ENCODE data around the gene TPCN2.

TPCN2 gene

DNA sequence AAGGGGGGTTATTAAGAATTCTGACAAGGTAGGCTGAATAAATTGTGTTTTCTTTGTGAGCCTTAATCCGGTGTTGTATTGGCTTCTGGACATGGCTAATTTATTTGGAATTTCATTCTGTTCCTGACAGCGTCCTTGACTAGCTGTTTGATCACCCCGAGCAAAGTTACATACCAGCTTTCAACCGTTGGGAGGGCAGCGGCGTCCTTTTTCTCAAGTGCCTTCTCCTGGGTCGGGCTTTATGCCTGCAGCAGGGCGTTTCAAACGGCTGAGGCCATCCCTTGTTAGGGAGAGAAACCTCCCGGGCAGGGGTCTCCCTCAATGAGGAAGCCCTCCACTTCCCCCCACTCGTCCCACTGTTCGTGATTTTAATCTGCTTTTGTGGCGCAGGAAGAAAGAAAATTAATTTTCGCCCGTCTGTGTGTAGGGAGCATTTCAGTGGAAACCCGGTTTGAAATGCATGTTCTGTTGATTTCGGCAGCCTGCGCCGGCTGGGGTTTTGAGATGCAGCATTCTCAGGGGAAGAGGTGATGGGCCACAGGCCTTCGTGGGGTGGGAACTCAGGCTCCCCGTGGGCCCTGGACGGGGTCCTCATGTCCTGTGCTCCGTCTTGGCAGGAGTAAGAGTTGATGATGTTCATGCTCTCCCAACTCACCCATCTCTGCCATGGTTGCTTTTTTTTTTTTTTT, 104.1 kb downstream of the TPCN2 start:
- Histone ChIP-seq H3K4me3 (ENCODE audit: low read depth in 1 of 2, low read length in 1 of 2) (no peak overlapping the region), H3K27me3 (peaks cover 21% of the 10 kb centered on the region), H3K36me3 (no peaks in the 10 kb centered on the region), H3K27ac (no peak overlapping the region), H3K4me1 (ENCODE audit: control insufficient read depth in 1 of 2, insufficient read depth in 1 of 2, low read depth in 1 of 2, low read length in 1 of 2) (no peaks in the 10 kb centered on the region), H3K9me3 (no peaks in the 10 kb centered on the region)
- TF ChIP-seq, protein P1, sequence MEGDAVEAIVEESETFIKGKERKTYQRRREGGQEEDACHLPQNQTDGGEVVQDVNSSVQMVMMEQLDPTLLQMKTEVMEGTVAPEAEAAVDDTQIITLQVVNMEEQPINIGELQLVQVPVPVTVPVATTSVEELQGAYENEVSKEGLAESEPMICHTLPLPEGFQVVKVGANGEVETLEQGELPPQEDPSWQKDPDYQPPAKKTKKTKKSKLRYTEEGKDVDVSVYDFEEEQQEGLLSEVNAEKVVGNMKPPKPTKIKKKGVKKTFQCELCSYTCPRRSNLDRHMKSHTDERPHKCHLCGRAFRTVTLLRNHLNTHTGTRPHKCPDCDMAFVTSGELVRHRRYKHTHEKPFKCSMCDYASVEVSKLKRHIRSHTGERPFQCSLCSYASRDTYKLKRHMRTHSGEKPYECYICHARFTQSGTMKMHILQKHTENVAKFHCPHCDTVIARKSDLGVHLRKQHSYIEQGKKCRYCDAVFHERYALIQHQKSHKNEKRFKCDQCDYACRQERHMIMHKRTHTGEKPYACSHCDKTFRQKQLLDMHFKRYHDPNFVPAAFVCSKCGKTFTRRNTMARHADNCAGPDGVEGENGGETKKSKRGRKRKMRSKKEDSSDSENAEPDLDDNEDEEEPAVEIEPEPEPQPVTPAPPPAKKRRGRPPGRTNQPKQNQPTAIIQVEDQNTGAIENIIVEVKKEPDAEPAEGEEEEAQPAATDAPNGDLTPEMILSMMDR (IDR thresholded peaks at IDR 0.05) = no peak

DNA sequence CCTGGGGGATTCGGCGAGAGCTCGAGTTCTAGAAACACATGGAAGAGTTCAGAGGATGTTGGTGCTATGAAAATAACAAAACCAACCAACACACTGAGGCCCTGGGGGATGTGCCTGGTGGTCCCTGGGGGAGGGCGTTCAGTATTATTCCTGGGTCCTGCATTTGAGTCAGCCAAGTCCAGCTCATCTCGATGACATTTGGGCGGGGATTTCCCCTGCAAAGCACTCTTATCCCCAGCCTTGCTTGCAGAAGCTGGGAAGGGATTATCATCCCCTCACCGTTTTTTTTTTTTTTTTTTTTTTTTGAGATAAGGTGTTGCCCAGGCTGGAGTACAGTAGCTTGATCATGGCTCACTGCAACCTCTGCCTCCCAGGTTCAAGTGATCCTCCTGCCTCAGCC, 104.9 kb downstream of the TPCN2 start:
- Histone ChIP-seq H3K4me3 (ENCODE audit: low read depth in 1 of 2, low read length in 1 of 2) (no peak overlapping the region), H3K9me3 (no peaks in the 10 kb centered on the region), H3K36me3 (no peaks in the 10 kb centered on the region), H3K4me1 (ENCODE audit: control insufficient read depth in 1 of 2, insufficient read depth in 1 of 2, low read depth in 1 of 2, low read length in 1 of 2) (no peaks in the 10 kb centered on the region), H3K27me3 (peaks cover 26% of the 10 kb centered on the region), H3K27ac (no peak overlapping the region)
- TF ChIP-seq, protein P1 (IDR thresholded peaks at IDR 0.05) = no peak

DNA sequence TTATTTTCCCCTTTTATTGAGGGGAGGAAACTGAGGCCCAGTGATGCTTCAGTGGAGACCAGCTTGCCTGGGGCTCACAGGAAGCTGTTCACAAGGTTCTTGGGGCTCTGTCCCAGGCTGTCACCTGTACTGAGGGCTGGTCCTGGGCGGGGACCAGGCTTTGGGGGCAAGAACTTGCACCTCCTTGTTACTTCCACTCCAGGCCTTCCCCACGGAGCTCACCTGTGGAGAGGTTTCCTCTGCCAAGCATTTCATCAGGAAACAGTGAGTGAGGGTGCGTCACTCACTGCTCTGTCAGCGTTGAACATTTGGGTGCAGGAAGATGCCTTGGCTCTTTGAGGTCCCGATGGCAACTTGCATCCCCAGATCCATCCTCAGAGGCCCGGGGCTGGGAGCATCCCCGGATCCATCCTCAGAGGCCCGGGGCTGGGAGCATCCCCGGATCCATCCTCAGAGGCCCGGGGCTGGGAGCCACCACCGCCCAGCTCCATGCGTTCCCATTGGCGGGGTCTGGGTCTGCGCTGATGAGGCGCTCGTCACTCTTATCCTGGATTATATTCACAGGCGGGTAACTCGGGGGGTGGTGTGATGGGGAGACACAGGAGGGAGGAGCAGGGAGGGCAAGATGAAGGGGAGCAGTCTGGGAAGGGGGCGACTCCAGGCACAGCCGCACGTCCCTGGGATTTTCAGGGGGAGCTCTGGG, 105.6 kb downstream of the TPCN2 start:
- H3K36me3 ChIP-seq = no peaks in the 10 kb centered on the region
- H3K4me1 ChIP-seq (ENCODE audit: control insufficient read depth in 1 of 2, insufficient read depth in 1 of 2, low read depth in 1 of 2, low read length in 1 of 2) = no peaks in the 10 kb centered on the region
- H3K4me3 ChIP-seq (ENCODE audit: low read depth in 1 of 2, low read length in 1 of 2) = no peak overlapping the region
- TF ChIP-seq, protein P1 (IDR thresholded peaks at IDR 0.05) = no peak
- no peaks in the 10 kb centered on the region for H3K9me3 ChIP-seq
- no peak overlapping the region for H3K27ac ChIP-seq
- H3K27me3 ChIP-seq = peaks cover 26% of the 10 kb centered on the region

DNA sequence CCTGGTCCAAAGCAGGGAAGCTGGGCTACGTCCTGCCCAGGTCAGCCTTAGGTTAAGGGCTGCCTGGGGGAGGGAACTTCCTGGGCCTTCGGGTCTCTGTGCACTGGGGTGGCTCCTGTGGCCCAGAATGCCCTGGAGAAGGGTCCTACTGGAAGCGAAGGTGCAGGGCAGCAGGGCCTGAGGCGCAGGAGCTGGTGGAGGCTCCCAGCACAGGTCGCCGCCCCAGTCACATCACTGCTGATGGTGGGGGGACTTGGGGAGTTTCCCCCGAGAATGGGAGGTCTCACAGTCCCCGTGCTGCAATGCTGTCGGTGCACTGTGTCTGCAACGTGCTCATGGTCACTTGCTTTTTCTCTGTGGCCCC, 106.2 kb downstream of the TPCN2 start:
- Histone ChIP-seq H3K27me3 (peaks cover 26% of the 10 kb centered on the region), H3K36me3 (no peaks in the 10 kb centered on the region), H3K27ac (no peak overlapping the region), H3K4me1 (ENCODE audit: control insufficient read depth in 1 of 2, insufficient read depth in 1 of 2, low read depth in 1 of 2, low read length in 1 of 2) (no peaks in the 10 kb centered on the region), H3K4me3 (ENCODE audit: low read depth in 1 of 2, low read length in 1 of 2) (no peak overlapping the region), H3K9me3 (no peaks in the 10 kb centered on the region)
- TF ChIP-seq, protein P1 (IDR thresholded peaks at IDR 0.05) = no peak

DNA sequence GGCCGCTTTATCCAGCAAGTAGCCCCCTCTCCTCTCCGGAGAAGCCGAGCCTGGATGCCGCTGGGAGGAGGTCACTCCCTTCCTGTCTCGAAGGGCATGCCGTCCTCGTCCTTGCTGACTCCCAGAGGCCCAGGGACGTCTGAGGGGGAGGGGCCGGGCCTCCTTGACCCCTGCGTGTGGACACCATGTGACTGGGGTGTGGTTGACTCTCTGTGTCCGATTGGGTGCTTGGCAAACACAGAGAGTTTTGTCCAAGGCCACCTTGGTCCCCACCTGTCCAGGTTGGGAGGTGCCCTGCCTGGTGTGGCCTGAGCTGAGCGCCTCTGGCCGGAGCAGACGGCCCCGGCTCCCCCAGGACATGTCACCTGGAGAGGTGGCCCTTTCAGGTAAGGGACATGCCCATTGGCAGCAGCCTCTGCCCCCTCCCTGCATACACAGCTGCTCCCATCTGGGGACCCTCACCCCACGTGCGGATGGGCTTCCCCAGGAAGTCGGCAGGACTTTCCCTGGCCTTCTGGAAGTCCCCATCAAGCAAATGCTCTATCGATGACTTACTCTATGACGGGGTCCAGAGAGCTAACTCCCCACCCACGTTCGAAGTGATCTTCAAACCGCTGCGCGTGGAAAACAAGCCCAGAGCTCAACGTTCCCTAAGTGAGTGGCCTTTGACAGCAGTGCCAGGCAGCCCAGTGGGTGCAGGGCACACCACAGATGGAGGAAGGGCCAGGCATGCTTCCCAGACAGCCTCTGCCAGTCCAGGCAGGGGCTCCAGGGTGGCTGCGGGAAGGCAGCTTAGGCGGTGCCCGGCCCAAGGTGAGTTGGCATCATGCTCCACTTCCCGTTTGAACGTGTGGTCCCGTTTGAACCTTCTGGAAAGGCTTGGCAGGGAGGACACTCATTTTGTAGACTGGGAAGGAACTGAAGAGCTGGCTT, 106.8 kb downstream of the TPCN2 start, which contains the start of gene SMIM38:
TSS of gene SMIM38 (plus strand) at position 634 of the 933 bp plus-strand sequence. CDS start 1,912 bp downstream, outside the sequence.
- Histone ChIP-seq H3K27ac (no peak within 1 kb of the TSS), H3K4me3 (ENCODE audit: low read depth in 1 of 2, low read length in 1 of 2) (no peak within 1 kb of the TSS), H3K27me3 (peaks cover 26% of the 10 kb centered on the region), H3K36me3 (no peaks in the 10 kb centered on the region), H3K4me1 (ENCODE audit: control insufficient read depth in 1 of 2, insufficient read depth in 1 of 2, low read depth in 1 of 2, low read length in 1 of 2) (no peaks in the 10 kb centered on the region), H3K9me3 (no peaks in the 10 kb centered on the region)
- TF ChIP-seq, protein P1 (IDR thresholded peaks at IDR 0.05) = no peak
